LNCaP clone FGC (cell line): ENCODE data around the gene RPL15.
A peak's percentile ranks its signal among the peaks of the same experiment; 100 is the strongest.

Experiments
- DNase-seq: peaks from one replicate; pipeline ENCODE4 v3.0.0-alpha.2; 2011; ENCODE audit warnings: low read depth
- H3K4me3 ChIP-seq: 2 replicates; pipeline ENCODE4 v1.5.1; 2011; ENCODE audit warnings: mild to moderate bottlenecking, low read depth, low read length, control low read depth
- TF ChIP-seq, protein P1 (sequence below): IDR thresholded peaks from 2 replicates; pipeline ENCODE4 v1.5.1; 2012; ENCODE audit warnings: mild to moderate bottlenecking; ENCODE audit not compliant: control insufficient read depth, insufficient read depth; ENCODE audit errors: extremely low read depth

RPL15 gene

DNA sequence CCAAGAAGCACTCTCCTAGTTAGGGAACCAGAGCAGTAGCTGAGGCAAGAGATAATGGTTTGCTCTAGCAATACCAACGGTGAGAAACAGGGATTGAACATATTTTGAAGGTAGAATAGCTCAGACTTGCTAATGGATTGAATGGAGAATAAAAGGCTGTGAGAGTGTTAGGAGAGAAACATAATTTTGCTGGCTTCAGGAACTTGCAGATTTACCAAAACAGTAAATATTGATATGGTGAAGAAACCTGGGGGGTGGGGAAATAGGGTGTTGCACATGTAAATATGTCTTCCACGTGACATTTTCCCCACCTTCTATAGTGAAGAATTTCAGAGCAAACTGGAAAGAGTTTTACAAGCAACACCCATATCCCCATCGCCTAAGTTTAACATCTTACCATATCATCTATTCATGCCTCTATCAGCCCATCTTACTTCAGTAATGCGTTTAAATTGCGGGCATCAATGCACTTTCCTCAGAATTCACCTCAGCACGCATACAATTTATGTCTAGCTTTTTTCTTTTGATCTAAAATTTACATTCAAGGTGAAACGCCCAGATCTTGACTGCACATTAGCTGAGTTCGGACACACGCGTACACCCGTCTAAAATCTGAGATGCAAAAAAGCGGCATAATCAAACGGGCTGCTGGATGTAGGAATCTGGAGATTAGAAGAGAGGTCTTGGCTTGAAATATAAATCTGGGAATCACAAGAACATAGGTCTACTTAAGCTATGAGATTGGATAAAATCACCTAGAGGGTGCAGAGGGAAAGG, 27.3 kb downstream of the RPL15 start:
- H3K4me3 ChIP-seq = peak overlapping the region; percentile 63
- no peak for DNase-seq
- TF ChIP-seq, protein P1, sequence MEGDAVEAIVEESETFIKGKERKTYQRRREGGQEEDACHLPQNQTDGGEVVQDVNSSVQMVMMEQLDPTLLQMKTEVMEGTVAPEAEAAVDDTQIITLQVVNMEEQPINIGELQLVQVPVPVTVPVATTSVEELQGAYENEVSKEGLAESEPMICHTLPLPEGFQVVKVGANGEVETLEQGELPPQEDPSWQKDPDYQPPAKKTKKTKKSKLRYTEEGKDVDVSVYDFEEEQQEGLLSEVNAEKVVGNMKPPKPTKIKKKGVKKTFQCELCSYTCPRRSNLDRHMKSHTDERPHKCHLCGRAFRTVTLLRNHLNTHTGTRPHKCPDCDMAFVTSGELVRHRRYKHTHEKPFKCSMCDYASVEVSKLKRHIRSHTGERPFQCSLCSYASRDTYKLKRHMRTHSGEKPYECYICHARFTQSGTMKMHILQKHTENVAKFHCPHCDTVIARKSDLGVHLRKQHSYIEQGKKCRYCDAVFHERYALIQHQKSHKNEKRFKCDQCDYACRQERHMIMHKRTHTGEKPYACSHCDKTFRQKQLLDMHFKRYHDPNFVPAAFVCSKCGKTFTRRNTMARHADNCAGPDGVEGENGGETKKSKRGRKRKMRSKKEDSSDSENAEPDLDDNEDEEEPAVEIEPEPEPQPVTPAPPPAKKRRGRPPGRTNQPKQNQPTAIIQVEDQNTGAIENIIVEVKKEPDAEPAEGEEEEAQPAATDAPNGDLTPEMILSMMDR = no peak

DNA sequence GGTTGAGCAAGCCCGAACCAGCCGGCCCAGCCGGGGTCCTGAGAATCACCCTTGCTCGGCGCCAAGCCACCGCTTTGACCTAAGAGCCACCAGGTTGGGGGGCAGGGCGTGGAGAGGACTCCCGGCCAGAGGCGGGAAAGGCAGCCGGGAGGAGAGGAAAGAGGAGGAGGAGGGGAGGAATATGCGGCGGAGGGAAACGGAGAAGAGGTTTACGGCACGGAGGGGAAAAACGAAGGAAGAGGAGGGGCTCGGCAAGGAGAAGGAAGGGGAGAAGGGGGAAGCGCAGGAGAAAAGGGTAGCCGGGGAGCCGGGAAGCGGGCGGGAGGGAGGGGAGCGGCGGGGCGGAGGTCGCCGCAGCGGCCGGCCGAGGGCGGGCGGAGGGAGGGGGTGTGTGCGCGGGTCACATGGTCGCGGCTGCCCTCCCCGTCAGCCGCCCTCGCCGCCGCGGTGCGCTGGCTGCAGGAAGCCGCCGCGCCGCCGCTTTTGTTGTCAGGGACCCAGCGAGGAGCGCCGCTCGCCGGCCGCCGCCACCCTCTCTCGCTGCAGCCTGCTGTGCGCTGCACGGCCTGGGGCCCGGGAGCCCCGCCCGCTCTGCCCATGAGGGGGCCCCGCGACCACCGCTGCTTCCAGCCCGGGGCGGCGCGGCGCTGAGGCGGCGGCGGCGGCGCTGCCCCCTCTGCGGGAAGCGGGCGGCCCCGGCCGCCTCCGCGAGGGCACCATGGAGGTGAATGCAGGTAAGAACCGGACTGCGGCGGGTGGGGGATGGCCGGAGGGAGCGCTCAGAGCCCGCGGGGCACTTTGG, 28.1 kb downstream of the RPL15 start, which contains the start of gene NR1D2:
NR1D2 (plus strand) TSS at position 426 of the 802 bp plus-strand sequence; CDS start at position 719, 293 bp downstream.
- H3K4me3 ChIP-seq = peak within 1 kb of the TSS; percentile 70
- DNase-seq = no peak
- TF ChIP-seq, protein P1 = 0 out of 2 replicates have a peak, but pooled peaks have one; percentile 6

DNA sequence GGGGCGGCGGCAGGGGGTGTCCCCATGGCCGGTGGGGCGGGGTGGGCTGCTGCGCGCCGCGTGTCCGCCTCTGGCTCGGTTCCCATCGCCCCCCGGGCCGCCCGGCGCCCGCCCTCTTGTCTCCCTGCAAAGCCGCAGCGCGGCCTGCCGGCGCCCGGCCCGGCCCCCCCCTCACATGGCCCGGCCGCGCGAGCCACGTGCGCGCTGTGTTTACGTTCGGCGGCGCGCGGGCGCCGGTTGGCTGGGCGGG, 28.7 kb downstream of the RPL15 start:
- H3K4me3 ChIP-seq = peak overlapping the region; percentile 63
- TF ChIP-seq, protein P1 = no peak

DNA sequence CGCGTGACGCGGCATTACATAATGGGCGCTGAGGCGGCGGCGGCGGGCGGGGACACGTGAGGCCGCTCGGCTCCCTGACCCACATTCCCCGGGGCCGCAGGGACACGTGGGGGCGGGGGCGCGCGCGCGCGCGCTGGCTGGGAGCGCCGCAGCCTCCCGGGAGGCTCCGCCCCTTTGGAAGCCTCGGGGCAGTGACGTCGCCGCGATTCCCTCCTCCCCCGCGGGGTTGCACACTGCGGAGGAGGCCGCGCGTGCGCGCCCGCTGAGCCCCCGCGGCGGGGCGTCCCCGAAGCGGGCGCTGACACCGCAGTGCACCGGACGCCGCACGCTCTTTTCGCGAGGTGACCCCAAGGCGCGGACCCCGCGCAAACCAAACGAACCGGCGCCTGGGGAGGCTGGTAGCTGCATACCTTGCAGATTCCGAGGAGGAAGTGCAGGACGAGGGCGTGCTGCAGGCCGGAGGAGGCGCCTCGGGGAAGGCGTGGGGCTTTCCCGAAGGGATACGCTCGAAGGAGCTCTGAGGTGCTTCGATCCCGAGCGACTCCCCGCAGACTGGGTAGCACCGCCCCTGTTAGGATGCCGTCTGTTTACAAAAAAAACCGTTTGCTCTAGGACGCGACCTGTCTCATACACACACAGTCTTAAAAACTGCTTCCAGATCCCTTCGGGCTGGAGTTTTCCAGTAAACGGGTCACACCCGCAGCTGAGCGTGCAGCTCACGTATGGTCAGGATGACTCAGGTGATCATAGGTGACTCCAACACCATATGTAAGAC, 29.2 kb downstream of the RPL15 start:
- TF ChIP-seq, protein P1 = no peak
- DNase-seq = peak; percentile 81
- H3K4me3 ChIP-seq = peak overlapping the region; percentile 70

More for the DNA sequence above, 28.7 kb downstream of the RPL15 start:
- no peak for DNase-seq

DNA sequence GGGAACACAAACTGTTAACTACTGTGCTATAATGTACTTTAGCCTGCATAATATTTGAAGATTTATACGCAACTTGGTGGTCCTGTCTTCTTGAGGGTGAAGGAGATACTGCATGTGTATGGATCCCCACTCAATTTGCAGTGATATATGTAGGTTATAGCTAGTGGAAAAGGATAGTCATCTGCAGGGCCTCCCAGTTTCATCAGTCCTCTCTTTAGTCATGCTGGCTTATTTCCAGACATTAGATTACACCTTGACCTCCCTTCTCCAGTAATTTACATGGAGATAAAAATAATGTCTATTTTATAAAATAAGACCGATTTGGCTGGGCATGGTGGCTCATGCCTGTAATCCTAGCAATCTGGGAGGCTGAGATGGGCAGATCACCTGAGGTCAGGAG, 31.8 kb downstream of the RPL15 start:
- TF ChIP-seq, protein P1 = no peak
- H3K4me3 ChIP-seq = no peak overlapping the region
- no peak for DNase-seq

DNA sequence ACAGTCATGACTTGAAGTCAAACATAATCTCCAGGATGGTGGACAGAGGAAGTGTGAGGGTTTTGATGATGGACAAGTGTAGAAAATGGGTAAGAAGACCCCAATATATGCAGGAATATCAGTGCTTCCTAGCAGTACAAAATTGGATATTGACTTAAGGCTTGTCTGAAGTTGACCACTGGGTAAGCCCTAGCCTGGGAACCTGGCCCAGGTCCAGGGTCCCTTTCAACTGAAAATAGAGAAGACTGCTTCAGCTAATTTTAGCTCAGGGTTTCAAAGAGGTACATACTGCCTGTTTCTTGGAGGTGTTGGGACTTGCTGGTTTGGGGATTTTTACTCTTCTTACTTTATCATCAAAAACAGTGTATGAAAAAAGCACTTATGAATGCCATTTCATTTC, 32.9 kb downstream of the RPL15 start:
- no peak for DNase-seq
- TF ChIP-seq, protein P1 = no peak
- no peak overlapping the region for H3K4me3 ChIP-seq
